NCI-H345 (cell line): ENCODE results near the gene NCKAP5L.
"Not testable (repeated sequence)": the region's sequence is repeated elsewhere in the genome, so short reads cannot be mapped to it uniquely, and the experiment has no call there.

Experiments used
- DNase-seq: peaks from one replicate; lab custom pipeline; 2025; lab: John Stamatoyannopoulos, UW

Gene NCKAP5L

GRCh38 chr12:49828133-49829091 is at the start of gene NCKAP5L:
NCKAP5L (minus strand) TSS chr12:49828413; CDS start chr12:49804044, 24,369 bp downstream.
- peak; percentile 68 for DNase-seq

GRCh38 chr12:49877066-49877465 is 48.9 kb upstream of the NCKAP5L start:
- DNase-seq = no peak

DNA sequence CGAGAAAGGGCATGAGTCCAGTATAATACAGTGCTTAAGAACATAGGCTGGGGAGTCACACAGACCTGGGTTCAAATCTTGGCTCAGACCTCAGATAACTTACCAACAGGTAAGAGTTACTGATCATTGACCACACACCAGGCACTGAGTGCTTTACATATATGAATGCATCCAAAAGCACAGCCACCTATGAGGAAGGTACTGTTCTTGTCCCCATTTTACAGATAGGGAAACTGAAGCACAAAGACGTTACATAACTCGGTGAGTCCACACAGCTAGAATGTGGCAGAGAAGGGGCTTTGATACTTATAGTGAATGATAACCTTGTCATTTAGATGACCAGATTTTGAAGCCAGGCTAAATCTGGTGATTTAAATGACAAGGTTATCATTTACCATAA is 47.9 kb upstream of the NCKAP5L start:
- DNase-seq = no peak

DNA sequence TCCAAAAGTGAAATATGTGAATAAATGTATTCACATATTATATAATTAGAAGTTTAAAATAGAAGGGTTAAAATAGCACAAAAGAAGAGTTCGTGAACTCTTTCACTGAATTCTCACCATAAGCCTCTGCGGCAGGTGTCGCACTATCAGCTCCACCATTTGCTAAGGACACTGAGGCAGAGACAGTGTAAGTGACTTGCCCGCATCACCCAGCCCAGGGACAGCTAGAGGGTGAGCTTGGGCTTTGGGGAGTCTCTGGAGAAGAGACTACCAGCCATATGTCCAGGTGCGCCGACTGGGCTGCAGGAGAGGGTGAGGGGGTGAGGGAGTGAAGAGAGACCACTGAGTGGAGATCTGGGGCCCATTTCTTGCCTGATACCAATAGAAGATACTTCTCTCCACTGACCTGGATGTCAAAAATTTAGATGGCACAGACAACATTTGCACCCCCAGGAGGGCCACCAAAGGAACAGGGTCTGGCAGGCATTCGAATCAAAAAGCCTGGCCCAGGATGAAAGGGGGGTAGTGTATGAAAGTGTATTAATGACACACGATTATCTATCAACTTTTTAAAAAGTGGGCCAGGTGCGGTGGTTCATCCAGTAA is 47.0 kb upstream of the NCKAP5L start:
- DNase-seq = no peak

GRCh38 chr12:49874142-49874897 is 46.1 kb upstream of the NCKAP5L start:
- DNase-seq = no peak

- no peak for DNase-seq
These were observed 45.2 kb upstream of the NCKAP5L start for GRCh38 chr12:49873361-49873934.

DNA sequence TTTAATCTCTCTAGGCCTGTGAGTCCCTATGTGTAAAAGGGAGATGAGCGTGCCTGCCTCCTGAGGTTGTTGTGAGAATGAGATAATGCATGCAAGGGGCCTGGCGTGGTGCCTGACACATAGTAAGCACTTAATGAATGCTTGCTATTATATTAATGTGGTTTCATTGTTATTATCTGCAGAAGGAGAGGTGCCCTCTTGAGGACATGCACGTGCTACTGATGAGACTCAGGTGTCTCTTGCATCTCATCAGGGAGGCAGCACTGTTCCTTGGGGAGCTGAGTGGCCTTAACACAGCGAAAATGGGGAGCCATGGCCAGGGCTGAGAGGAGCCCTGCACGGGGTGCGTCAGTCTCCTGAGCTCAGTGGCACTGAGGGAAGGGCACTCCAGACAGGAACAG is 44.6 kb upstream of the NCKAP5L start:
- no peak for DNase-seq

DNA sequence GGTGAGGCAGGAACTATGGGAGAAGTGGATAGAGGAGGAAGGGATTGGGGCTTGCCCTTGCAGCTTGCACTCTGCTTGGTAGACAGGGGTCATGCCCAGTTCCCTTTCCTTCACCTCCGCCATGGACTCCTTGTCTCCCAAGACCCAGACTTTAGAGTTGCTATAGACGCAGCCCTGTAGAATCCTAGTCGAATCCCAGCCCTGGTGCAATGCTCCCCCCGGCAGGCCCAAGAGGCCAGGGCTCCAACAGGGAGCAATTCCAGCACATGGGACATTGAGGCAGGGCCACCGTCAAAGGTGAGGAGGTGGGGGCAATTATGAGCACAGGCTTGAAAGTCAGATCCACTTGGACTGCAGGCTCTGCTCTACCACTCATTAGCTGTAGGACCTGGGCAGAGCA is 44.2 kb upstream of the NCKAP5L start:
- DNase-seq = no peak

DNA sequence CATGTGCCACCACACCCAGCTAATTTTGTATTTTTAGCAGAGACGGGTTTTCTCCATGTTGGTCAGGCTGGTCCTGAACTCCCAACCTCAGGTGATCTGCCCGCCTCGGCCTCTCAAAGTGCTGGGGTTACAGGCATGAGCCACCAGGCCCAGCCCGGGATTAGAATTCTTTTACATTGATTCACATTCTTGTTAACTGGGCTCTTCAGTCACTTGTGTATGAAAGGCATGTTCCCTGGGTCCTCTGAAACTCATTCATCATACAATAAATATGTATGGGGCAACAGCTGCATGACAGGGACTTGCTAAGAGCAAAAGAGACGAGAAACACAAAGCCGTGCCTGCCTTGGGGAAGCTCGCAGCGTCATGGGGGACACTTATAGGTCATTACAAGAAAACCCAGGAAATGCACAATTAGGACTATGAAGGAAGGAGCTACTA is 43.6 kb upstream of the NCKAP5L start:
- DNase-seq = not testable (repeated sequence)

DNA sequence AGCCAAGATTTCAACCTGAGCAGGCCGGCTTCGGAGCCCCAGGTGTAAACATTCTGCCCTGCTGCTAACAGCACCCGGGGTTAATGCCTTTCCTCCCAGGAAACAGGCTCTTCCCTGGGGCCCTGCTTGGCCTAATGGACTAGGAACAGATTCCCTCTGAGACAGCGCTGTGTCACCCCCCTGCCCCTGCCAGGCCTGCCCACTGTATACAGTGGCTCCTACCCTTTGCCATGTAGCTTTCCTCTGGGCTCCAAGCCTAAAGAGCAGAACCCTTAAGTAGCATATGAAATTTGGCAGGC is 43.0 kb upstream of the NCKAP5L start:
- no peak for DNase-seq

DNA sequence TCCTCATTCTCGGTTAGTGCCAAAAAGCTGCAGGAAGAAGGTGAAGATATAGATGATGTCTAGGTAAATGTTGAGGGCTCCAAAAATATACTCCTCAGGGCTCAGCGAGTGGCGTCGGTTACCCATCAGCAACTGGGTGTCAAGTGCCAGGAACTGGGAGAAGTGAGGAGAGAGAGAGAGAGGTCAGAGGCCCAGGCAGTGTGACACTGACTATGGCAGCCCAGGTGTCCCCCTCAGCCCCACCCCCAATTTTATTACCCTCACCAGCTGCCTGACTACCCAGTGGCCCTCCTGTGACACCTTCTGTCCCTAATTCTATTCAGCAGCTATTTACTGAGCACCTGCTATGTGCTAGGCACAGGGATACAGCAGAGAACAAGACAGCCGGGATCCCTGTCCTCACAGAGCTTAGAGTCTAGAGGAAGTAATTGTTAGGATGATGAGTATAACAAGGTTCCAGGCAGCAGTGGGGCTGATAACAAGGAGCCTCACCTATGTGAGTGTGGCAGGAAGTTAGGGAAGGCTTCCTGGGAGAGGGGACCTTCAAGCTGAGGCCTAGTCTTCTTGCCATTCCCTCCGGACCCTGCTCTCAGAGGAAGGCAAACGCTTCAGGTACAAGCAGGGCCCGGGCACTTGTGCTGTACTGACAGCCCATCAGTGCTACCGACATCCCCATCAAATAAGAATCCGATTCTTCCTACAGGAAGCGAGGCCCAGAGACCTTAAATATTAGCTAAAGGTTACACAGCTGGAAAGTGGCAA is 42.5 kb upstream of the NCKAP5L start:
- DNase-seq = no peak

DNA sequence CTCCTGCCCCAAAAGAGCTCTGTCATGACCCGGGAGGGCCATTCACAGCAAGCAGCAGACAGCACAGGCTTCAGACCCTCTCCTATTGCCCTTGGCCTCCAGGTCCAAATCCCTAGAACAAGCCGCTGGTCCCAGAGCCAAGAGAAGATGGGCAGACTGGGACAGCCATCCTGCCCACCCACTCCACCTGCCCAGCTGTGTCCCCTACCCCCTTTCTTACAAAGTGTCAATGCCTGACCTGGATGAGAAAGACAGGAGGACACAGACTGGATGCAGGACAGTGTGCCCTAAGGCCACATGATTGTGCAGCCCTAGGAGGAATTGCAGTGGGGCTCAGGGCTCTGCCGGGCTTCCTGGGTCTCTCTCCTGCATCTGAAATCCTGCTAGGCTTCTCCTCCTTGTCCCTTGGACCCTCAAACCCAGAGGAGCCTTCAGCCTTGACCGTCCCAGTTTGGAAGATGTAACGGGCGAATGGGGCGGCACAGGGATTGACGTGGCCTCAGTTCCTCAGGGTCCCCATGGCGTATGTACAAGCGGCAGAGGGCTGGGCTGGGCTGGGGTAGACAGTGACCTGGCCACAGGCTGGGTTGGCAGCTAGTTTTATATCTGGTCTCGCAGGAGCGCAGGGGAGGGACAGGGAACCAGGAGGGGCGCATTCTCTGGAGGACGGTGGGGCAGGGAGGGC is 41.7 kb upstream of the NCKAP5L start:
- DNase-seq = no peak

GRCh38 chr12:49868952-49869815 is 41.0 kb upstream of the NCKAP5L start:
- peak; percentile 47 for DNase-seq

DNA sequence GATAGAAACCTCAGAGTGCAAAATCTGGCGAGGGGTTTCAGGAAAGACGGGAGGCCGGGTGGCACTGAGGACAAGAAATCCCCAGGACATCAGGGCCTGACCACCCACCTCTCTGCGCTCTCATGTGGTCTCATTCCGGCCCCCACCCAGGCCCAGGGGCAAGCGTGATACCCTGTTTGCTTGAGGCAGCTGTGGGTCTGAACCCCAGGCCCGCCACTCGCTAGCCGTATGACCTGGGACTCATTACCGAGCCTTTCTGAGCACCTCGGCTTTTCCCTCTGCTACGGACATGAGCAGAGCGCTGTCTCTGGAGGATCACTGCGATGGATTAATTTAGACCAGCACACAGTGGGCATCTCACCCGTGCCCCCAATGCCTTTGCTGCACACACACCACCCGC is 40.2 kb upstream of the NCKAP5L start:
- DNase-seq = no peak

- DNase-seq = no peak
These were observed 39.5 kb upstream of the NCKAP5L start for GRCh38 chr12:49867570-49868341.

- DNase-seq = peak; percentile 6
These were observed 38.8 kb upstream of the NCKAP5L start for GRCh38 chr12:49866859-49867569.

GRCh38 chr12:49865782-49866135 is 37.5 kb upstream of the NCKAP5L start:
- no peak for DNase-seq

DNA sequence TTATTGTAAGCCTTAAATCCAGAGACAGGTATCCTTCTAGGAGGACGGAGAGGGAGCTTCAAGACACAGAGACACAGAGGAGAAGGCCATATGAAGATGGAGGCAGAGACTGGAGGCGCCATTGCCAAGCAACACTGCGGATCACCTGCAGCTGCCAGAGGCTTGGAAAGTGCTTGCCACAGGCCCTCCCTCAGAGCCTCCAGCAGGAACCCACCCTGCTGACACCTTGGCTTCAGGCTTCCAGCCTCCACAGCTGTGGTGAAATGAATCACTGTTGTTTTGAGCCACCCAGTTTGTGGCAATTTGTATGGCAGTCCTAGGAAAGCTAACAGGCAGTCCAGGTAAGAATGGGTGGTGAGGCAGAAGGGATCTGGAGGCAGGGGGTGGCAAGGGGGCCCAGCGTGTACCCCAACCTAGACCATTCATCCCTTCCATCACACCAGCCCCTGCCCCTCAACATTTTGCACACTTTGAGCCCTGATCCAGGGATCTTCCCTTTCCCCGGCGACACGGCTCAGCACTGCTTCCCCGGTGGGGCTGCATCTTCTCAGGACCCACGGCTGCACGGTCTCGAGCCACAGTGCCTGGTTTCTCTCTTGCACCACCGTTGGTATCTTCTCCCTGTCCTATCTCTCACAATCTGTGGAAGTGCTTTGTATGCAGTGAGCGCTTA is 37.0 kb upstream of the NCKAP5L start:
- no peak for DNase-seq
